Measurements from ENCODE around the gene COL27A1. TPM values are rescaled to one million over a fixed set of nuclear protein-coding genes. Genes with fewer than 3 reads are reported as not detected.

Gene COL27A1
- total RNA-seq, 1 experiment from 2014 or later, result 12.0 TPM

DNA sequence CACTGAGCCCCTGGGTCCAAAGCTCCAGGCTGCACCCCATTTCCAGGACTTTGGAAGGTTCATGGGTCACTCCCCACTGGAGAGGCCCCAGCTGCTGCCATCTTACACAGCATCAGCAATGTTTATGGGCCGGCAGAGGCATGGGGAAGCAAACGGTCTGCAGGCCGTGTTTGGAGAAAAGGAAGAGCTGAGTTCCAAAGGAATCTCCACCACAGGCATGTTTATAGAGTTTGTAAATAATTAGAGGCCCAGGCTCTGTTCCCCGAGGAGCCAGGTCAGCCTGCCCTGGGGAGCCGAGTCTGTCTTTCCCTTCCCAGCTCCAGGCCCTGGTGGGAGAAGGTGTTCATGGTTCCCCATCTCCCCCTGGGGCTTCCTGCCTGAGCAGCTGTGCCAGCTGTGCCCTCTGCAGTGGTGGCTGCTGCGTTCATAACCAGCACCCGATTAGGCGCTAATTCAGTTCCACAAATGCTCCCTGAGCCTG, 64.8 kb downstream of the COL27A1 start:
- Histone ChIP-seq H3K79me2 (ENCODE audit: insufficient read depth, low read length) (no peaks in the 10 kb centered on the region), H3K36me3 (ENCODE audit: control insufficient read depth in 1 of 2, insufficient read depth in 2 of 2, low read length in 2 of 2) (no peaks in the 10 kb centered on the region), H3K27ac (ENCODE audit: low read depth, low read length) (no peak overlapping the region), H3K27me3 (ENCODE audit: insufficient read depth, low read length) (no peaks in the 10 kb centered on the region), H4K20me1 (ENCODE audit: insufficient read depth) (no peaks in the 10 kb centered on the region), H3K4me2 (ENCODE audit: low read length) (no peak overlapping the region), H3K9me2 (ENCODE audit: insufficient read depth) (no peaks in the 10 kb centered on the region), H3K9me3 (ENCODE audit: control insufficient read depth in 1 of 2, insufficient read depth in 1 of 2, low read depth in 1 of 2, low read length in 2 of 2) (no peaks in the 10 kb centered on the region), H3K9ac (ENCODE audit: low read length) (no peak overlapping the region), H2AFZ (ENCODE audit: low read depth, low read length, poor library complexity, severe bottlenecking) (no peak overlapping the region), H3K4me3 (replicated peaks in 1 of 2; ENCODE audit: low read depth in 1 of 2, low read length in 2 of 2) (no peak overlapping the region), H3K4me1 (ENCODE audit: control insufficient read depth in 1 of 2, insufficient read depth in 2 of 2, low read length in 2 of 2) (peaks cover 6 to 20% of the 10 kb centered on the region in 2 experiments)
- intact Hi-C loops (cut with micrococcal nuclease), result no loop called here
- ChIA-PET POLR2A (no interaction called here), CTCF (no interaction called here), RAD21 (ENCODE audit: low non-redundant PET in 1 of 2, low total read pairs in 2 of 2, uncharacterized antibody in 2 of 2, unreplicated experiment in 2 of 2) (no interaction called here)
- DNase-seq (ENCODE audit: low read depth, low spot score) (no peak), ATAC-seq (no peak)
- no TSS peak for BruUV-seq (replicated peaks)
- TF ChIP-seq TCF7L2 (IDR thresholded peaks at IDR 0.05; ENCODE audit: borderline replicate concordance, extremely low read depth, insufficient read depth, insufficient read length) (no peak), ELF1 (IDR thresholded peaks at IDR 0.05; ENCODE audit: borderline replicate concordance, low read depth) (no peak), EGR1 (IDR thresholded peaks at IDR 0.05; ENCODE audit: low read depth) (no peak), SP1 (IDR thresholded peaks at IDR 0.05; ENCODE audit: low read depth) (no peak), ZFX (IDR thresholded peaks at IDR 0.05) (no peak)

DNA sequence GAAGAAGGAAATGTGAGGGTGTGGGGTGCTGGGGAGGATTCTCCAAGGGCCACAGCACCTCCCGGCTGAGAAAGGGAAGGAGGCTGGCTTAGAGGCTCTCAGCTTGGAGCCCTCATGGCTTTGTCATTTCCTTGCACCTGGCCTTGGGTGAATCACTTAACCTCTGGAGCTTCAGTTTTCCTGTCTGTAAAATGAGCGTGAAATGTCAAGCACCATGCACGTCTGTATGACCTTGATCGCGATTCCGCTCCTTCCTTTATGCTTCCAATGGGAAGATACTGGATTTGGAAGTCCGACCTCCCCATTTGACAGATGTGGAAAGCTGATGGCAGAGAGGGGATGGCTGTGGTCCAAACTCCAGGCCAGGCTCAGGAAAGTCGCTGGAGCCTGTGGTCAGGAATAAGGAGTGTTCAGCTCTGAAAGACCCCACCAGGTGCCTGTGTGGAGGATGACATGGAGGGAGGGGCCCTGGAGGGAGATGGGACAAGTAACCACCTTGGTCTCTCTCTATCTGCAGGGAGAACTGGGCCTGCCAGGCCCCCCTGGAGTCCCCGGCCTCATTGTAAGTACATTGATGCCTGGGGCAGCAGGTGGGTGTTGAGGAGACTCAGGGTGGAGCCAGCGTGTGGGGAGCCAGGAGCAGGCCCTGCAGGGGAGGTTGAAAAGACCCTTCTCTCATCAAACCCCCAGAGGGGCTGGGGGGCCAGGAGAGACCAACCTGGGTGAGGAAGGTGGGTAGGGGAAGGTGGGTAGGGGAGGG, 66.5 kb downstream of the COL27A1 start:
- H3K79me2 ChIP-seq (ENCODE audit: insufficient read depth, low read length), result no peaks in the 10 kb centered on the region
- no peak overlapping the region for H3K9ac ChIP-seq (ENCODE audit: low read length)
- ChIA-PET POLR2A (no interaction called here), CTCF (no interaction called here), RAD21 (ENCODE audit: low non-redundant PET in 1 of 2, low total read pairs in 2 of 2, uncharacterized antibody in 2 of 2, unreplicated experiment in 2 of 2) (no interaction called here)
- ATAC-seq, result no peak
- no peak overlapping the region for H2AFZ ChIP-seq (ENCODE audit: low read depth, low read length, poor library complexity, severe bottlenecking)
- peaks cover 6 to 27% of the 10 kb centered on the region in 2 experiments for H3K4me1 ChIP-seq (ENCODE audit: control insufficient read depth in 1 of 2, insufficient read depth in 2 of 2, low read length in 2 of 2)
- H3K27ac ChIP-seq (ENCODE audit: low read depth, low read length), result no peak overlapping the region
- no peaks in the 10 kb centered on the region for H3K9me3 ChIP-seq (ENCODE audit: control insufficient read depth in 1 of 2, insufficient read depth in 1 of 2, low read depth in 1 of 2, low read length in 2 of 2)
- intact Hi-C loops (cut with micrococcal nuclease), result no loop called here
- TF ChIP-seq RAD21 (IDR thresholded peaks at IDR 0.05; ENCODE audit: low read depth), result no peak
- no peak for TF ChIP-seq ZNF274 (IDR thresholded peaks at IDR 0.05; ENCODE audit: low read depth, low read length)
- no peak for TF ChIP-seq CBX3 (IDR thresholded peaks at IDR 0.05; ENCODE audit: low read depth)
- TF ChIP-seq ZFX (IDR thresholded peaks at IDR 0.05), result no peak
- H3K4me2 ChIP-seq (ENCODE audit: low read length), result no peak overlapping the region
- H3K4me3 ChIP-seq (replicated peaks in 1 of 2; ENCODE audit: low read depth in 1 of 2, low read length in 2 of 2), result no peak overlapping the region
- no peaks in the 10 kb centered on the region for H3K9me2 ChIP-seq (ENCODE audit: insufficient read depth)
- no peak for DNase-seq (ENCODE audit: low read depth, low spot score)
- no peaks in the 10 kb centered on the region for H3K36me3 ChIP-seq (ENCODE audit: control insufficient read depth in 1 of 2, insufficient read depth in 2 of 2, low read length in 2 of 2)
- no peaks in the 10 kb centered on the region for H4K20me1 ChIP-seq (ENCODE audit: insufficient read depth)
- no TSS peak for BruUV-seq (replicated peaks)
- H3K27me3 ChIP-seq (ENCODE audit: insufficient read depth, low read length), result no peaks in the 10 kb centered on the region

Measured in HCT116 (cell line).